Measurements from ENCODE around the gene LIMK1.
A peak's percentile ranks its signal among the peaks of the same experiment; 100 is the strongest.

Gene LIMK1

GRCh38 chr7:74056096-74056915, 27.3 kb upstream of the LIMK1 start:
- DNase-seq, result no peak

DNA sequence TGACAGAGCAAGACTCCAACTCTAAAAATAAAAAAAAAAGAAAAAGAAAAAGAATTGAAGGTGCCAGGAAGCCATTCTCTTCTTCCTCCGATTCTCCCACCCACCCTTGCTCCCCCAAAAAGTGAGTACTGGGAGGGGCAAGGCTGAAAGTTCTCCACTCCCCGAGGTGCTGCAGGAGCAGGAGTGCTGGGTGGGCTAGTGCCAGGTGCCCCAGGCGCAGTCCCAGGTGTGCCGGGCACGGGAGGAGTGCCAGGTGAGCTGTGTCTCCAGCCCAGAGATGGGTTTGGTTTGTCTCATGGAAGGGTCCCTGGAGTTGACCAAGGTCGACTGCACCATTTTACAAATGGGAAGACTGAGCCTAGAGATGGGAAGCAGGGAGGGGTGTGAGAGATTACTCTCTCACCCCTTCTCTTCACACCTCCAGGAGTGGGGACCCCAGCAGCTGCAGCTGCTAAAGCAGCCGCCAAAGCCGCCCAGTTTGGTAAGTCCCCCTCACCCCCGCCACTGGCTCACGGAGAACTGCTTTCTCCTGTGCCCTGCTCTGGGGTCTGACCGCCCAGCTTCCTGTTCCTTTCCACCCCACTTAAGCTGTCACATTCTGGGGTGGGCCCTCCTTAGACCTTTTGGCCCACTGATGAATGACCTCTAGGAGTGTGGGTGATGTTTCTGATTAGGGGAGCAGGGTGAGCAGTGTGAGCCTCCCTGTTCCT, 26.2 kb upstream of the LIMK1 start:
- DNase-seq, result no peak

- DNase-seq, result no peak
These were observed 25.6 kb upstream of the LIMK1 start for GRCh38 chr7:74057987-74058386.

GRCh38 chr7:74058486-74058885, 25.1 kb upstream of the LIMK1 start:
- no peak for DNase-seq

DNA sequence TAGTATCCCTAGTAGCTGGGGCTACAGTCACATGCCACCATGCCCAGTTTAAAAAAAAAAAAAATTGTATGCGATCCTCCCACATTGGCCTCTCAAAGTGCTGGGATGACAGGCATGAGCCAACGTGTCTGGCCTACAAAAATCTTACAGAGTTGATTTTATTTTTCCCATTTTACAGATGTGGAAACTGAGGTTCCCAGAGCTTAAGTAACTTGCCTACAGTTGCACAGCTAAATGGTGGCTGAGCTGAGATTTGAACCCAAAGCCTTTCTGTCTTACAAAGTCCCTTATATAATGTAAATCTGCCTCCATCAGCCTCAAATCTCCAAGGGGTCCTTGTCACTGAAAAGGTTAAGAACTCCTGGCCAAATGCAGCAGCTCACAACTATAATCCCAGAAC, 24.6 kb upstream of the LIMK1 start:
- DNase-seq, result no peak

DNA sequence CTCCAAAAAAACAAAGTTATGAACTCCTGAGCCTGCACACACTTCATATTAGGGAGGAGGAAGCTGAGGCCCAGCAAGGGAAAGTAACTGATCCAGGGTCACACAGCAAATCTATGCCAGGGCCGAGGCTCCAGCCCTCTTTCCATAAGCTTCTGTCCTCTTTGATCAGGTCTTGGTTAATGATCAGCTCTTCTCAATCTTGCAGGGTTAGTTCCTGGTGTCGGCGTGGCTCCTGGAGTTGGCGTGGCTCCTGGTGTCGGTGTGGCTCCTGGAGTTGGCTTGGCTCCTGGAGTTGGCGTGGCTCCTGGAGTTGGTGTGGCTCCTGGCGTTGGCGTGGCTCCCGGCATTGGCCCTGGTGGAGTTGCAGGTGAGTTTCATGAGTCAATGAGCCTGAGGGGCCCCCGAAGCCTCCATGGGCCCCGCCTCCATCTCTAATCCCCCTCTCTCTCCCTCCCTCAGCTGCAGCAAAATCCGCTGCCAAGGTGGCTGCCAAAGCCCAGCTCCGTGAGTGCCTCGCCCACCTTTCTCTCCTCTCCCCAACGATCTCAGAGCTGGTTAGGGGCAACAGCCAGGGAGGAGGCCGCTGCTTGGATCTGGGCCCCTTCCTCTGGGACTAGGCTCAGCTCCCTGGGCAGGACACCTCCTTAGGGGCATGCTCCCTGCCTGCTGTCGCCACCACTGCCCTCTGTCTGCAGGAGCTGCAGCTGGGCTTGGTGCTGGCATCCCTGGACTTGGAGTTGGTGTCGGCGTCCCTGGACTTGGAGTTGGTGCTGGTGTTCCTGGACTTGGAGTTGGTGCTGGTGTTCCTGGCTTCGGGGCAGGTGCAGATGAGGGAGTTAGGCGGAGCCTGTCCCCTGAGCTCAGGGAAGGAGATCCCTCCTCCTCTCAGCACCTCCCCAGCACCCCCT, 23.7 kb upstream of the LIMK1 start:
- DNase-seq, result no peak

DNA sequence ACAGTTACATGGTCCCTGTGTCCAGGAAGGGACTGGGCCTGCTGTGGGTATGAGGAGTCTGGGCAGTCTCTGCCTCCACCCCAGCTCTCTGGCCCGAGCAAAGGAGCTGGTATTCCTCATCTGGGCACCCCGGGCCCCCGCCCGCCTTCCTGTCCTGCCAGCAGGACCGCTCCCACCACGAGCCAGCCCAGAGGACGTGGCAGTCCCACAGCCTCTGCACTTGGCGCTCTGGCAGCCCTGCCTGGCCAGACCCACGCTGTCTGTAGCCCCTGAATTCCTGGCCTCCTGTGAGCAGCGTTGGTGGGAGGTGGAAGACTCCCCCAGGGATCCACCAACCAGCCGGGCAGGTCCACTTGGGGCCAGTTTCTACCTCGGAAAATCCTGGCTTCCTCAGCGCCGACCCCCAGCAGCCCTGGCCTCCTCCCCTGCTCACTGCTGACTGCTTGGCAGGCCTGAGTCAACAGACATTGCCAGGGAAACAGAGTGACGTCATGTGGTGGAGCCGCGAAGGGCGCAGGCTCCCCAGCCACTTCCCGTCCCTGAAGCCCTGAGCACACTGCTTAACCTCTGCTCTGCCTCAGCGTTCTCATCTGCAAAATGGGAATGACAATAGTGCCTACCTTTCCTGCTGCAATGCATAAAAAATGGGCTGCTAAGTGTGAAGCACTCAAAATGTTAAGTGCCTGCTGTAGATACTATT, 21.6 kb upstream of the LIMK1 start:
- DNase-seq, result peak; percentile 79

- no peak for DNase-seq
These were observed 20.4 kb upstream of the LIMK1 start for GRCh38 chr7:74063223-74063641.

GRCh38 chr7:74063646-74064045, 20.0 kb upstream of the LIMK1 start:
- DNase-seq, result no peak

DNA sequence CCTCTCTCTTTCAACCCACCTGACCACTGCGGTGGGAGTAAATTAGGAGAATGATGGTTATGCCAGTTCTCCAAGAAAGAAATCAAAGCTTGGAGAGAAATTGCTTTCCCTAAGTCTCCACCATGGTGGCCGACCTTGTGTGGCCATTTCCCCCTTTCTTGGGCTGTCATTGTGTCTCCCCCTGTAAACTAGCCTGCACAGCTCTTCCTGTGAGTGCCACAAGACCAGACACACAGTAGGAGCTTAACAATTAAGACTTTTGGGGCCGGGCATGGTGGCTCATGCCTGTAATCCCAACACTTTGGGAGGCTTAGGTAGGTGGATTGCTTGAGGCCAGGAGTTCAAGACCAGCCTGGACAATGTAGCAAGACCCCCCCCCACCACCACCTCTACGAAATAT, 18.9 kb upstream of the LIMK1 start:
- DNase-seq, result no peak

GRCh38 chr7:74066626-74067025, 17.0 kb upstream of the LIMK1 start:
- DNase-seq, result no peak

- DNase-seq, result no peak
These were observed 15.1 kb upstream of the LIMK1 start for GRCh38 chr7:74068378-74069085.

DNA sequence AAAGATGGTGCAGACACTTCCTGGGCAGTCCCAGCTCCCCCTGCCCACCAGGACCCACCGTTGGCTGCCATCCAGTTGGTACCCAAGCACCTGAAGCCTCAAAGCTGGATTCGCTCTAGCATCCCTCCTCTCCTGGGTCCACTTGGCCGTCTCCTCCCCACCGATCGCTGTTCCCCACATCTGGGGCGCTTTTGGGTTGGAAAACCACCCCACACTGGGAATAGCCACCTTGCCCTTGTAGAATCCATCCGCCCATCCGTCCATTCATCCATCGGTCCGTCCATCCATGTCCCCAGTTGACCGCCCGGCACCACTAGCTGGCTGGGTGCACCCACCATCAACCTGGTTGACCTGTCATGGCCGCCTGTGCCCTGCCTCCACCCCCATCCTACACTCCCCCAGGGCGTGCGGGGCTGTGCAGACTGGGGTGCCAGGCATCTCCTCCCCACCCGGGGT, 14.5 kb upstream of the LIMK1 start:
- no peak for DNase-seq

- no peak for DNase-seq
These were observed 13.6 kb upstream of the LIMK1 start for GRCh38 chr7:74069790-74070618.

DNA sequence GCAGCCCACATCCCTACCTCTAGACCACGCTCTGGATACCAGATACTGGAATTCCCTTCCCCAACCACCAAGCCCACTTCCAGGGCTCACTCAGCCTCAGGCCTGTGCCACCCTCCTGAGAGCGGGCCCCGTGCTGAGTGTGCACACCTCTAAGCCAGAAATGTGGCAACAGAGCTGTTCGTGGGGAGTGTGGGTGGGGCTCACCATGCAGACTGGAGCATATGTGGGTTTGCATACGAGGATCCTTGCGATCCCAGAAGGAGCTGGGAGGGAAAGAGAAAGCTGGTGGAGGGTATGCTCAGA, 13.0 kb upstream of the LIMK1 start:
- no peak for DNase-seq

- DNase-seq, result no peak
These were observed 12.5 kb upstream of the LIMK1 start for GRCh38 chr7:74071121-74071520.

GRCh38 chr7:74074770-74075169, 8.8 kb upstream of the LIMK1 start:
- no peak for DNase-seq

DNA sequence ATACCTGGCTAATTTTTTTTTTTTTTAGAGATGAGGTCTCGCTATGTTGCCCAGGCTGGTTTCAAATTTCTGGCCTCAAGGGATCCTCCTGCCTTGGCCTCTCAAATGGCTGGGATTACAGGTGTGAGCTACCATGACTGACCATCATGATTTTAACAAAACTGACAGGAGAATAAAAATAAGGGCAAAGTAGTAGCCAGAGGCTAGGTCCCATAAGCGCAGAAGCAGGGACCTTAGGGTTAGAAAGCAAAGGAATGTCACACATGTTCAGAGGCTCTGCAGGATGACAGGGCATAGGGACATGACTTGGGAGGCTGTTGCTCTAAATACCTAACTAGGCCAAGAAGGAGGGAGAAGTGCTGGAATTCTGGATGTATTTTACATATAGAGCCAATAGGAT, 5.1 kb upstream of the LIMK1 start:
- DNase-seq, result no peak

GRCh38 chr7:74082770-74083116, 861 bp upstream of the LIMK1 start:
- no peak for DNase-seq

- peak; percentile 34 for DNase-seq
These were observed 521 bp downstream of the LIMK1 start for GRCh38 chr7:74083928-74084721.
